HG03135 (cell line): ENCODE data around the gene GPR61.

Experiments used
- ATAC-seq: cut with Tn5 transposase; IDR thresholded peaks from one replicate; pipeline ENCODE4 v1.9.1; 2021; ENCODE audit warnings: mild to moderate bottlenecking, moderate library complexity; ENCODE audit not compliant: unreplicated experiment

The GPR61 gene

DNA sequence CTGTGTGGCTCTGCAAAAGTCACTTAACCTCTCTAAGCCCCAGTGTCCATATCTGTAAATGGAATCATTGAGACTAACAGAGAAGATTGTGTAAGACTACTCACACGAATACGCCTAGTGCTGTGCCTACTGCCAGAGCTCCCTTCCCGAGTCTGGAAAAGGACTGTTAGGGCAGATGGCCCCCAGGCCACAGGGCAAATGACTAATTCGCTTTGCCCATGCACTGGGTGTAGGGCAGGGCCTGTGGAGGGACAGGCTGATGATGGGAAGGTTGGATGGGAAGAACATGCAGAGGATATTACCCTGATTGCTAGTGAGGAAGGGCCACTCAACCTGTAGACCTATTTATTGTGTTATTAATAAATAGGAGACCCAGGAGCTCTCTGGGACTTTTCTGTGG lies 4.2 kb upstream of the GPR61 start:
- no peak for ATAC-seq

- ATAC-seq, result no peak
Measured at GRCh38 chr1:109535971-109536491, 3.6 kb upstream of the GPR61 start.

GRCh38 chr1:109537450-109538178 lies 2.1 kb upstream of the GPR61 start:
- ATAC-seq, result no peak

GRCh38 chr1:109538827-109539555 lies 681 bp upstream of the GPR61 start:
- no peak for ATAC-seq

- no peak for ATAC-seq
Measured at GRCh38 chr1:109541102-109541501, 1.4 kb downstream of the GPR61 start.

- ATAC-seq, result no peak
Measured at GRCh38 chr1:109542657-109543056, 3.0 kb downstream of the GPR61 start.

DNA sequence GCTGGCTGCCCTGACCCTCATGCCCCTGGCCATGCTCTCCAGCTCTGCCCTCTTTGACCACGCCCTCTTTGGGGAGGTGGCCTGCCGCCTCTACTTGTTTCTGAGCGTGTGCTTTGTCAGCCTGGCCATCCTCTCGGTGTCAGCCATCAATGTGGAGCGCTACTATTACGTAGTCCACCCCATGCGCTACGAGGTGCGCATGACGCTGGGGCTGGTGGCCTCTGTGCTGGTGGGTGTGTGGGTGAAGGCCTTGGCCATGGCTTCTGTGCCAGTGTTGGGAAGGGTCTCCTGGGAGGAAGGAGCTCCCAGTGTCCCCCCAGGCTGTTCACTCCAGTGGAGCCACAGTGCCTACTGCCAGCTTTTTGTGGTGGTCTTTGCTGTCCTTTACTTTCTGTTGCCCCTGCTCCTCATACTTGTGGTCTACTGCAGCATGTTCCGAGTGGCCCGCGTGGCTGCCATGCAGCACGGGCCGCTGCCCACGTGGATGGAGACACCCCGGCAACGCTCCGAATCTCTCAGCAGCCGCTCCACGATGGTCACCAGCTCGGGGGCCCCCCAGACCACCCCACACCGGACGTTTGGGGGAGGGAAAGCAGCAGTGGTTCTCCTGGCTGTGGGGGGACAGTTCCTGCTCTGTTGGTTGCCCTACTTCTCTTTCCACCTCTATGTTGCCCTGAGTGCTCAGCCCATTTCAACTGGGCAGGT lies 3.8 kb downstream of the GPR61 start:
- no peak for ATAC-seq

DNA sequence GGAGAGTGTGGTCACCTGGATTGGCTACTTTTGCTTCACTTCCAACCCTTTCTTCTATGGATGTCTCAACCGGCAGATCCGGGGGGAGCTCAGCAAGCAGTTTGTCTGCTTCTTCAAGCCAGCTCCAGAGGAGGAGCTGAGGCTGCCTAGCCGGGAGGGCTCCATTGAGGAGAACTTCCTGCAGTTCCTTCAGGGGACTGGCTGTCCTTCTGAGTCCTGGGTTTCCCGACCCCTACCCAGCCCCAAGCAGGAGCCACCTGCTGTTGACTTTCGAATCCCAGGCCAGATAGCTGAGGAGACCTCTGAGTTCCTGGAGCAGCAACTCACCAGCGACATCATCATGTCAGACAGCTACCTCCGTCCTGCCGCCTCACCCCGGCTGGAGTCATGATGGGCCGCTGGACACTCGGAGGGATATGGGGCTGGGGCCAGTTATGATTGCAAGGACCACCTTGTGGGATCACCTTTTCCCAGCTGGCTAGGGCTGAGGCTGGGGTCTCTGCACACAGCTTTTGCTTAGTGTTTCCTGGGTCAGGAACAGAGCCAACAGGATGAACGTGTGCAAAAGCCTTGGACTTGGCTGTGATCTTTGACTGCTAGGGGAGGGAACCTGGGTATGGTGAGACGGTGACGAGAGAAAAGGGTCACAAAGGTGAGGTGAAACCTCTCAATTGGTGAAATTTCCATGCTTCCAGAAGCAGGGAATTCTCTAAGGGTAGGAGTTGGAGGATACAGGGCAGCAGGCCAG lies 4.5 kb downstream of the GPR61 start:
- ATAC-seq, result no peak

DNA sequence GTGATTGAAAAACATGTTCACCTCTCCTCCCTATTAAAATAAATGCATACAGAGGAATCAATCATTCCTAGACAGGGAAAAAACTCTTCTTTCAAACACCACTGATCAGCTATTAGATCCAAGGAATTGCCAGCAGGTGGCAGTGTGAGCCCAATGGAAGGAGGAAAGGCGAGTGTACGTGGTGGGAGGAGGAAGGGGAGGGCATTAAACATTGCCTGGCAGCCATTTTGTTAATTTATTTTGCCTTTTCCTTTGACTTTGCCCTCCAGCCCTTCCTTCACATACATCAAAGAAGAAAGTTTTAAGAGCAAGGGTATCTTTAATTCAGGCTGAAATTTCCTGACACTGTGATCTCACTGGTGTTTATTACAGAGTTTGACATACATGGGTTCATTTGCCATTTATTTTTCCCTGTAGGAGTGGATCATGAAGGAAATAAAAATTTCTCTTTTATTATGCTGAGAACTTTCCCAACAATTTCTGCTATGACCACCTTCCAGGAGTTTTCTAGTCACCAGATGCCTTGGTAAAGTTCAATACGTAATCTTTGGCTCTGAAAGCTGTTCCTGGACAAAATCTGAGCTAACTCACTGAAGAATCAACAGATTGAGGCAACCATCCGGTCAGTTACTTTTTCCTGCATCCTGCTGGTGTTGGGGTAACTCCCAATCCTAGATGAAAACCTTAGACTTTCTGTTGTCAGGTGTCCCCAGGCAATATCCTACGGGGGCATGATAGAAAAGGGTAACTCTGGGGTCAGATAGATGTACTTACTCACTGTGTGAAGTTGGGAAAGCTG lies 6.8 kb downstream of the GPR61 start:
- ATAC-seq, result no peak

- ATAC-seq, result peak; percentile 19
Measured at GRCh38 chr1:109547463-109548320, 8.0 kb downstream of the GPR61 start.

DNA sequence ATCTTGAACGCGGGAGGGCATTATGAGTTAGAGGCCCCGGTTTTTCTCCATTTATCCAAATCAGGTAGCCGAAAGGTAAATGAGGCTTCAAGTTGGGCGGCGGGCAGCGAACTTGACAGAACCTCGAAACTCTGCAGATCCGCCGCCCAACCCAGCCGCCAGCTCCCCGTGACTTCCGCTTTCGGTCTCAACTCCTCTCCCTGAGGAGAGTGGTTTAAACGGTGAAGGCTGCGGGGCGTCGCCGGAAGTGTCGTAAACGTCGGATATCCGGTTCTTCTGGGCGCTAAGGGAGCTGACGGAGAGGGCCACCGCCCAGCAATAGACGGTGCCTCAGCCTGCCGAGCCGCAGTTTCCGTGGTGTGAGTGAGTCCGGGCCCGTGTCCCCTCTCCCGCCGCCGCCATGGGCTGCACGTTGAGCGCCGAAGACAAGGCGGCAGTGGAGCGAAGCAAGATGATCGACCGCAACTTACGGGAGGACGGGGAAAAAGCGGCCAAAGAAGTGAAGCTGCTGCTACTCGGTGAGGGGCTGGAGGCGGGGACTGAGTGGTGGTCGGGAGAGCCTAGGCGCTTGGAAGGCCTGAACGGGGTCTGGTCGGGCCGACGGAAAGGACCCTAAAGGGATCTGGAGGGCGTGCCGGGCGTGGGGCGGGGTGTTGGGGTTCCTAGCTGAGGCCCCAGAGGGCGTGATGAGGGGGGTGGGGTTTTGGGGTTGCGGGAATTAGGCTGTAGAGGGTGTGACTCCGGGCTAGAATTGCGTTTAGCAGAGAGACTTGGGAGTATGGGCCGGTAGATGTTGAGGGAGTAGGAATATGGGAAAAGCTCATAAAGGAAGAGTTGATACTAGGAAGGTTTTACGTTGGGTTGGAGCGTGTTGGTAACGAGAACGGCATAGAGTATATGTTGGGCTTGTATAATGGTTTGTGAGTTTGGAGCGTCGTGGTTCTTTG lies 8.9 kb downstream of the GPR61 start, which contains the start of gene GNAI3:
Gene GNAI3, plus strand, starts transcription at position 295 of the 947 bp plus-strand sequence. Its CDS starts 106 bp downstream, at position 401.
- ATAC-seq, result peak; percentile 90

GRCh38 chr1:109556563-109556962 lies 16.9 kb downstream of the GPR61 start:
- no peak for ATAC-seq

DNA sequence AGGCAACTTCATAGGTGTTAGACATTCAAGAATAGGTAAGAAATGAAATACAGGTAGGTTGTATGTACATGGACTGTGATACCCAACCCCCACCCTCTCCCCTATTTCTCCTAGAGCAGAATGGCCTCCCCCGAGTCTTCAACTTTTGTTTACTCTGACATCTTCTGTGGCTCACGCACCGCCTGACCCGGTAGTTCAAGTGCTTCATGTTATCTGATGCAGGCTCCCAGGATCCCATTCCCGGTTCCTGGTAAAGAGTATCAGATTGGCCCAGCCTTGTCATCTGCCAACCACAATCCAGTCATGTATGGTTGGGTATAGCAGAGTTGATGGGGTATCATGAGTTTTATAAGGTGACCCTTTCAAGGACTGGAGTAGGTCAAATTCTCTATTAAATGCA lies 17.8 kb downstream of the GPR61 start:
- ATAC-seq, result no peak

- no peak for ATAC-seq
Measured at GRCh38 chr1:109559995-109560394, 20.3 kb downstream of the GPR61 start.

DNA sequence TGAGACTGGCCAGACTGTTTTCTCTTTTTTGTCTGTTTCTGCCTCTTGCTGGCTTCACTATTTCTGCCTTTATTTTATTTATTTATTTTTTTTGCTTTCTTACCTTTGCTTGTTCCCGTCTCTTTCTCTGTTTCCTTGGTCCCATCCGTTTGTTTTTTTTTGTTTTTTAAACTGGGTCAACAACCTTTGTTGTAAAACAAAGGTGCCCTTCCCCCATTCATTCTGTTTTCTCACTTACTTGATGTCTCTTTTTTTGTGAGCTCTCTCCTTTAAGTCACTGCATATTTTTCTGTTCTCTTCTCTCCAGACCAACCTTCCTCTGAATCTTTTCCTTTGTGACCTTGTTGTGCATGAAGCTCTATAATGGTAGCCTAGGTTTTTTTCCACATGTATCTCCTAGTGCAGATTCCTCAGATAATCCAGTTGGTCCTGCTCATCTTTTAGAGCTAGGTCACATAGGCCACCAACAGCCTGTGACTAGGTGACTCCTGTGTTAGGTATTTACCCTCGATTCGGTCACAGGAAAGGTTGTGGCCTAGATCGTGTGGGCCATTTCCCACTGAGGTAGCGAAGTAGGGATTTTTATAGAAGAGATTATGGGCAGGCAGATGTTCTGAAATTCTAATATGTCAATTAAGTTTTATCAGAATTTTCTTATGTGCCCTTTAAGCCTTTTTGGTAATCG lies 24.7 kb downstream of the GPR61 start:
- ATAC-seq, result no peak

DNA sequence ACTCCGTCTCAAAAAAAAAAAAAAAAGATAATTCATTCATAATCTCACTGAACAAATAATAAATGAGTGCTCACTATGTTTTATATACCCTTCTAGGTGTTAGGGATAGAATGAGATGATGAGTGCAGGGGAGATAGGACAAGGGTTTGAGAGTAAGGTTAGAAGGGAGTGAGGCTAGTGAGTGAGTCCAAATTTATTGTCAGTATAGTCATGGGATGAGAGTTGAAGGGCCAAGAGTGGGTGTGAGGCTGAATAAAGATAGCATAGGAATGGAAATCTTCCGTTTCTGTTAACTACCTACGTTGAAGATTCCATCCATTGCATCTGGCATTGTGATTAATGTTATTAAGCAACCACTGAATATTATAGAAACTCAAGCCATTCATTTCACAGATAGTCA lies 25.6 kb downstream of the GPR61 start:
- no peak for ATAC-seq

- ATAC-seq, result no peak
Measured at GRCh38 chr1:109566982-109567381, 27.3 kb downstream of the GPR61 start.
